Measurements from ENCODE around the gene ADK.
"Not testable (repeated sequence)": the region's sequence is repeated elsewhere in the genome, so short reads cannot be mapped to it uniquely, and the experiment has no call there.

DNA sequence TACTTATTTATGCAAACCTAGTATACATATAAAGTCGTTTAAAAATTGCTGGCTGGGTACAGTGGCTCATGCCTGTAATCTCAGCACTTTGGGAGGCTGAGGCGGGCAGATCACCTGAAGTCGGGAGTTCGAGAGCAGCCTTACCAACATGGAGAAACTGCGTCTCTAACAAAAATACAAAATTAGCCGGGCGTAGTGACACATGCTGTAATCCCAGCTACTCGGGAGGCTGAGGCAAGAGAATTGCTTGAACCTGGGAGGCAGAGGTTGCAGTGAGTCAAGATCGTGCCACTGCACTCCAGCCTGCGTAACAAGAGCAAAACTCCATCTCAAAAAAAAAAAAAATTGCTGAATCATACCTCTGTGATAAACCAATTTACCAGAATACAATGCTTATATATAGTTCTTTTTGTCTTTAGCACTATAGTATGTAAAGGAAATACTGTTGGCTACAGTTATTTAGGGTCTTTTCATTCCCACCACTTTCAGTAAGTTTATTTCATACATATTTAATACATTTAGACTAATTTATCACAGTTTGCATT lies 325.2 kb downstream of the ADK start:
- TF ChIP-seq EP300, POLR2A, POLR2AphosphoS5 (IDR thresholded peaks at IDR 0.05): not testable (repeated sequence)
- TF ChIP-seq, protein P1, sequence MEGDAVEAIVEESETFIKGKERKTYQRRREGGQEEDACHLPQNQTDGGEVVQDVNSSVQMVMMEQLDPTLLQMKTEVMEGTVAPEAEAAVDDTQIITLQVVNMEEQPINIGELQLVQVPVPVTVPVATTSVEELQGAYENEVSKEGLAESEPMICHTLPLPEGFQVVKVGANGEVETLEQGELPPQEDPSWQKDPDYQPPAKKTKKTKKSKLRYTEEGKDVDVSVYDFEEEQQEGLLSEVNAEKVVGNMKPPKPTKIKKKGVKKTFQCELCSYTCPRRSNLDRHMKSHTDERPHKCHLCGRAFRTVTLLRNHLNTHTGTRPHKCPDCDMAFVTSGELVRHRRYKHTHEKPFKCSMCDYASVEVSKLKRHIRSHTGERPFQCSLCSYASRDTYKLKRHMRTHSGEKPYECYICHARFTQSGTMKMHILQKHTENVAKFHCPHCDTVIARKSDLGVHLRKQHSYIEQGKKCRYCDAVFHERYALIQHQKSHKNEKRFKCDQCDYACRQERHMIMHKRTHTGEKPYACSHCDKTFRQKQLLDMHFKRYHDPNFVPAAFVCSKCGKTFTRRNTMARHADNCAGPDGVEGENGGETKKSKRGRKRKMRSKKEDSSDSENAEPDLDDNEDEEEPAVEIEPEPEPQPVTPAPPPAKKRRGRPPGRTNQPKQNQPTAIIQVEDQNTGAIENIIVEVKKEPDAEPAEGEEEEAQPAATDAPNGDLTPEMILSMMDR (IDR thresholded peaks at IDR 0.05), result not testable (repeated sequence)

Measured in stomach (tissue), 4 donors.